H1 (cell line): ENCODE results near the gene LTBP1. TPM values are rescaled to one million over a fixed set of nuclear protein-coding genes. Genes with fewer than 3 reads are reported as not detected.

ENCODE experiments used
- CTCF ChIA-PET: fragments of 300-600 bp; sonication (Branson Sonifier 250); formaldehyde crosslinking; loops from one replicate; lab custom pipeline; 2021; ENCODE audit not compliant: partially characterized antibody; lab: Charles Lee
- POLR2A ChIA-PET: fragments of 300-600 bp; sonication (Branson Sonifier 250); formaldehyde crosslinking; loops from one replicate; lab custom pipeline; 2021; ENCODE audit warnings: inconsistent platforms; ENCODE audit not compliant: partially characterized antibody; lab: Charles Lee
- DNase-seq, 2 experiments: peaks; one replicate each; pipeline versions ENCODE4 v3.0.0 to v3.0.0-alpha.2; 2010 to 2022; ENCODE audit warnings: low spot score in 2 of 2, low read depth in 1 of 2, mixed read lengths in 1 of 2
- FAIRE-seq: peaks from 2 replicates; lab custom pipeline; 2011; peaks lifted over from hg19 to GRCh38; lab: Jason Lieb, UNC
- H2AFZ ChIP-seq: 2 replicates; pipeline ENCODE4 v1.8.1; 2012; ENCODE audit warnings: low read length, inconsistent platforms
- H2AK5ac ChIP-seq: 2 replicates; pipeline ENCODE4 v1.6.1; 2013; ENCODE audit warnings: low read depth, low read length
- H2BK120ac ChIP-seq: replicated peaks from 2 replicates; pipeline ENCODE3; 2013; ENCODE audit warnings: low read depth, low read length, inconsistent platforms
- H2BK12ac ChIP-seq: 2 replicates; pipeline ENCODE4 v1.6.1; 2013; ENCODE audit warnings: low read depth, low read length
- H2BK15ac ChIP-seq: 2 replicates; pipeline ENCODE4 v1.6.1; 2013; ENCODE audit warnings: low read length
- H2BK20ac ChIP-seq: 2 replicates; pipeline ENCODE4 v1.6.1; 2013; ENCODE audit warnings: low read length
- H2BK5ac ChIP-seq: 2 replicates; pipeline ENCODE4 v1.6.1; 2013; ENCODE audit warnings: low read depth, low read length
- H3K14ac ChIP-seq: 2 replicates; pipeline ENCODE4 v1.6.1; 2013; ENCODE audit warnings: inconsistent platforms; ENCODE audit not compliant: insufficient read length
- H3K18ac ChIP-seq: 2 replicates; pipeline ENCODE4 v1.6.1; 2013; ENCODE audit warnings: low read length; ENCODE audit errors: extremely low read depth
- H3K23ac ChIP-seq: 2 replicates; pipeline ENCODE4 v1.6.1; 2013; ENCODE audit warnings: inconsistent platforms; ENCODE audit not compliant: insufficient read length
- H3K23me2 ChIP-seq: 2 replicates; pipeline ENCODE4 v1.6.1; 2013; ENCODE audit warnings: low read depth, low read length
- H3K27ac ChIP-seq: 2 replicates; pipeline ENCODE4 v1.6.1; 2011; ENCODE audit warnings: low read depth, low read length, inconsistent platforms
- H3K27me3 ChIP-seq, 4 experiments: replicated peaks in 1 of 4; 1 replicate in 1 of 4; 2 replicates in 3 of 4; pipeline versions ENCODE4 v1.6.1 to v1.8.1; 2011 to 2013; ENCODE audit warnings: low read length in 3 of 4, mild to moderate bottlenecking in 3 of 4, inconsistent platforms in 2 of 4, mixed read lengths in 2 of 4, moderate library complexity in 1 of 4; ENCODE audit not compliant: control insufficient read depth in 3 of 4, insufficient read depth in 3 of 4; ENCODE audit errors: extremely low read depth in 1 of 4
- H3K36me3 ChIP-seq, 4 experiments: 2 replicates each; pipeline versions ENCODE4 v1.6.1 to v1.8.1; 2011 to 2013; ENCODE audit warnings: mild to moderate bottlenecking in 4 of 4, low read length in 3 of 4, moderate library complexity in 2 of 4, control low read depth in 1 of 4, inconsistent platforms in 1 of 4; ENCODE audit not compliant: insufficient read depth in 4 of 4, control insufficient read depth in 2 of 4
- H3K4ac ChIP-seq: replicated peaks from 2 replicates; pipeline ENCODE3; 2013; ENCODE audit warnings: low read length, low read depth, mixed read lengths, inconsistent platforms; ENCODE audit not compliant: insufficient read length
- H3K4me1 ChIP-seq, 4 experiments: replicated peaks in 1 of 4; 1 replicate in 1 of 4; 2 replicates in 3 of 4; pipeline versions ENCODE4 v1.6.1 to v1.8.1; 2011 to 2013; ENCODE audit warnings: low read length in 3 of 4, inconsistent platforms in 2 of 4, mixed read lengths in 1 of 4; ENCODE audit not compliant: insufficient read depth in 4 of 4, control insufficient read depth in 3 of 4
- H3K4me2 ChIP-seq, 2 experiments: 2 replicates each; pipeline versions ENCODE4 v1.6.1 to v1.8.1; 2011 to 2013; ENCODE audit warnings: low read depth in 2 of 2, low read length in 2 of 2, control low read depth in 1 of 2, inconsistent platforms in 1 of 2, mild to moderate bottlenecking in 1 of 2; ENCODE audit not compliant: insufficient read depth in 1 of 2
- H3K4me3 ChIP-seq, 4 experiments: fragments of 200-600, 300-600 bp in 1 of 4; sonication (generic), shearing (Covaris generic), sonication (Bioruptor Twin) in 1 of 4; 2 replicates each; pipeline versions ENCODE4 v1.5.1 to v1.8.1; 2011 to 2016; ENCODE audit warnings: low read length in 4 of 4, low read depth in 3 of 4, control low read depth in 2 of 4, inconsistent platforms in 2 of 4, mild to moderate bottlenecking in 2 of 4, mixed read lengths in 1 of 4, moderate library complexity in 1 of 4; ENCODE audit not compliant: insufficient read depth in 2 of 4; ENCODE audit errors: extremely low read depth in 1 of 4
- H3K56ac ChIP-seq: replicated peaks from 2 replicates; pipeline ENCODE3; 2013; ENCODE audit warnings: low read depth, mild to moderate bottlenecking, mixed read lengths, low read length, inconsistent platforms; ENCODE audit not compliant: insufficient read length
- H3K79me1 ChIP-seq: 2 replicates; pipeline ENCODE4 v1.6.1; 2013; ENCODE audit warnings: low read depth, low read length, control low read depth
- H3K79me2 ChIP-seq, 2 experiments: 2 replicates each; pipeline versions ENCODE4 v1.6.1 to v1.8.1; 2012 to 2013; ENCODE audit warnings: low read length in 2 of 2, mild to moderate bottlenecking in 2 of 2, inconsistent platforms in 1 of 2; ENCODE audit not compliant: insufficient read depth in 2 of 2, control insufficient read depth in 1 of 2
- H3K9ac ChIP-seq, 4 experiments: replicated peaks in 1 of 4; 1 replicate in 1 of 4; 2 replicates in 3 of 4; pipeline versions ENCODE4 v1.6.1 to v1.8.1; 2011 to 2013; ENCODE audit warnings: low read depth in 3 of 4, low read length in 3 of 4, control low read depth in 2 of 4, mild to moderate bottlenecking in 2 of 4, moderate library complexity in 2 of 4, inconsistent platforms in 1 of 4; ENCODE audit errors: extremely low read depth in 1 of 4
- H3K9me3 ChIP-seq, 2 experiments: 2 replicates each; pipeline versions ENCODE4 v1.6.1 to v1.8.1; 2012 to 2013; ENCODE audit warnings: mild to moderate bottlenecking in 2 of 2, moderate library complexity in 2 of 2, control low read depth in 1 of 2, inconsistent platforms in 1 of 2, low read depth in 1 of 2, low read length in 1 of 2, mixed read lengths in 1 of 2; ENCODE audit not compliant: insufficient read depth in 2 of 2
- H4K20me1 ChIP-seq, 2 experiments: replicated peaks in 1 of 2; 2 replicates each; pipeline versions ENCODE3 to v1.8.1; 2011 to 2013; ENCODE audit warnings: inconsistent platforms in 2 of 2, low read length in 2 of 2, mild to moderate bottlenecking in 1 of 2; ENCODE audit not compliant: insufficient read depth in 2 of 2, control insufficient read depth in 1 of 2
- H4K5ac ChIP-seq: 2 replicates; pipeline ENCODE4 v1.6.1; 2013; ENCODE audit warnings: low read length, low read depth, mixed read lengths, inconsistent platforms; ENCODE audit not compliant: insufficient read length
- H4K8ac ChIP-seq: 2 replicates; pipeline ENCODE4 v1.8.0; 2013; ENCODE audit warnings: mild to moderate bottlenecking, moderate library complexity, low read length, inconsistent platforms; ENCODE audit not compliant: insufficient read depth; ENCODE audit errors: extremely low read depth
- H4K91ac ChIP-seq: replicated peaks from 2 replicates; pipeline ENCODE3; 2013; ENCODE audit warnings: low read length, mixed read lengths, inconsistent platforms; ENCODE audit not compliant: insufficient read length
- CBX5 ChIP-seq: fragments of 300-800, 300-1000 bp; sonication (generic); IDR thresholded peaks from 2 replicates; pipeline ENCODE4 v1.7.1; 2016; ENCODE audit warnings: antibody characterized with exemption, low read length, low read depth
- CTCF ChIP-seq, 3 experiments: IDR thresholded peaks; 1 replicate in 2 of 3; 2 replicates in 1 of 3; pipeline versions ENCODE4 v1.5.1 to v1.6.1; 2011; ENCODE audit warnings: low read length in 3 of 3, mild to moderate bottlenecking in 3 of 3, inconsistent platforms in 2 of 3, low read depth in 1 of 3, moderate library complexity in 1 of 3; ENCODE audit not compliant: insufficient read depth in 1 of 3; ENCODE audit errors: control extremely low read depth in 1 of 3
- FOSL1 ChIP-seq: IDR thresholded peaks from 2 replicates; pipeline ENCODE4 v1.6.1; 2011; ENCODE audit warnings: mild to moderate bottlenecking, low read depth, low read length, moderate library complexity; ENCODE audit not compliant: insufficient read depth
- NRF1 ChIP-seq: IDR thresholded peaks from 2 replicates; pipeline ENCODE4 v1.6.1; 2011; ENCODE audit warnings: mild to moderate bottlenecking, low read depth, low read length, improper control_type of control experiment
- SIX5 ChIP-seq: IDR thresholded peaks from 2 replicates; pipeline ENCODE4 v1.6.1; 2011; ENCODE audit warnings: mild to moderate bottlenecking, low read depth, low read length
- SP1 ChIP-seq: IDR thresholded peaks from 2 replicates; pipeline ENCODE4 v1.6.1; 2011; ENCODE audit warnings: low read depth, low read length
- SP4 ChIP-seq: IDR thresholded peaks from 2 replicates; pipeline ENCODE4 v1.6.1; 2012; ENCODE audit warnings: low read length, inconsistent platforms
- ZNF274 ChIP-seq: IDR thresholded peaks from 2 replicates; pipeline ENCODE4 v1.7.0; 2012; ENCODE audit warnings: low read length, borderline replicate concordance; ENCODE audit errors: extremely low read depth
- whole genome bisulfite sequencing, 2 experiments: shearing (Covaris generic) in 1 of 2; methylation state at CpG; one replicate each; pipeline versions ENCODE4 v1.1.6 to v1.1.7; 2013 to 2015; ENCODE audit warnings: low lambda C conversion rate in 2 of 2, mixed read lengths in 2 of 2, inconsistent platforms in 1 of 2, low coverage in 1 of 2, missing lambda C conversion rate in 1 of 2; ENCODE audit not compliant: insufficient replicate concordance in 2 of 2, insufficient coverage in 1 of 2, insufficient read length in 1 of 2; ENCODE audit errors: extremely low coverage in 1 of 2, missing lambda C conversion rate in 1 of 2; 5-methylcytosine and 5-hydroxymethylcytosine counted together
- polyA plus RNA-seq, 7 experiments: library from polyadenylated mRNA; depleted of rRNA in 3 of 7; stranded (reverse) in 5 of 7; unstranded in 2 of 7; fragments of >200 nt in 5 of 7; fragments of 200-250 nt in 2 of 7; gene quantifications; 1 replicate in 5 of 7; 2 replicates in 1 of 7; 4 replicates in 1 of 7; pipeline versions ENCODE4 v1.2.1 to v1.2.3, GENCODE V29; 2011 to 2013; ENCODE audit warnings: missing spikeins in 2 of 7, mixed read lengths in 2 of 7
- total RNA-seq: library from RNA; stranded (reverse); fragmentation: NEBNext Ultra II Directional; extraction: Animal tissue kit (Norgen Biotek cat#: 25700); gene quantifications from 2 replicates; pipeline ENCODE4 v1.2.1, GENCODE V29; 2021

Gene LTBP1
- total and polyA plus RNA-seq, 2 of the 8 experiments (the other 6 are each of a cell fraction or from before 2014, with no cell fraction given), result 15.4 to 24.7 TPM

GRCh38 chr2:33073018-33073417 lies 126.3 kb downstream of the LTBP1 start:
- 98% methylated on average over 4 of the region's 4 CpGs; no CpG with 5 or more reads in 1 of the 2 experiments for WGBS, 2 experiments
- Histone ChIP-seq H3K27me3 (no peaks in the 10 kb centered on the region), H2AFZ (no peak overlapping the region), H3K56ac (no peak overlapping the region), H3K4me3 (no peak overlapping the region), H4K91ac (no peak overlapping the region), H3K23me2 (no peaks in the 10 kb centered on the region), H3K4me1 (no peaks in the 10 kb centered on the region), H3K23ac (no peak overlapping the region), H3K9me3 (no peaks in the 10 kb centered on the region), H3K4me2 (no peak overlapping the region), H2BK120ac (no peak overlapping the region), H4K20me1 (no peaks in the 10 kb centered on the region), H3K79me1 (no peaks in the 10 kb centered on the region), H3K9ac (no peak overlapping the region), H4K8ac (no peak overlapping the region), H3K4ac (no peak overlapping the region), H3K14ac (no peak overlapping the region), H3K27ac (no peak overlapping the region), H2BK12ac (no peak overlapping the region), H3K79me2 (no peaks in the 10 kb centered on the region), H2BK5ac (no peak overlapping the region), H2BK20ac (no peak overlapping the region), H2BK15ac (no peak overlapping the region), H4K5ac (no peak overlapping the region), H3K36me3 (no peaks in the 10 kb centered on the region), H2AK5ac (no peak overlapping the region), H3K18ac (no peak overlapping the region; the same call in 1 of the 2 replicates)
- ChIA-PET CTCF (interaction anchor here (1.1 kb wide), 1 partner anchor 48 kb away, joined by 3 read pairs; no protein-coding TSS in a partner anchor), POLR2A (no interaction called here)
- DNase-seq, result no peak
- TF ChIP-seq CBX5 (no peak), SP1 (no peak), ZNF274 (no peak), SIX5 (no peak), SP4 (no peak), NRF1 (no peak), CTCF (IDR thresholded peaks at IDR 0.05; ENCODE audit: control extremely low read depth in 1 of 3, insufficient read depth in 1 of 3, low read depth in 1 of 3, low read length in 3 of 3) (no peak), FOSL1 (no peak)
- no peak for FAIRE-seq
